HEK293 (cell line): ENCODE measurements around the gene TMEM51.

Experiments used
- ZNF138 ChIP-seq: fragments of 450-650 bp; formaldehyde crosslinking; IDR thresholded peaks from 2 replicates; pipeline ENCODE4 v1.5.1; 2016; ENCODE audit warnings: missing biosample characterization, missing genetic modification characterization, borderline replicate concordance
- ZNF529 ChIP-seq: fragments of 450-650 bp; formaldehyde crosslinking; IDR thresholded peaks from 2 replicates; pipeline ENCODE4 v1.5.1; 2017; ENCODE audit warnings: missing genetic modification characterization, missing biosample characterization; ENCODE audit not compliant: insufficient replicate concordance
- ZNF549 ChIP-seq: fragments of 450-650 bp; IDR thresholded peaks from 2 replicates; pipeline ENCODE4 v1.5.1; 2018; ENCODE audit warnings: missing biosample characterization, missing genetic modification characterization, mild to moderate bottlenecking, inconsistent platforms, moderate library complexity
- ZNF561 ChIP-seq: fragments of 450-650 bp; IDR thresholded peaks from 2 replicates; pipeline ENCODE4 v1.5.1; 2018; ENCODE audit warnings: missing biosample characterization, missing genetic modification characterization, borderline replicate concordance
- ZNF707 ChIP-seq: fragments of 450-650 bp; formaldehyde crosslinking; IDR thresholded peaks from 2 replicates; pipeline ENCODE4 v1.5.1; 2016; ENCODE audit warnings: missing biosample characterization, missing genetic modification characterization
- TF ChIP-seq, protein P1 (sequence below): sonication (generic); formaldehyde crosslinking; IDR thresholded peaks from 2 replicates; pipeline ENCODE4 v1.8.1; 2022; ENCODE audit warnings: mild to moderate bottlenecking, moderate library complexity, missing genetic modification reagents
- TF ChIP-seq, protein P2 (sequence below): fragments of 450-650 bp; formaldehyde crosslinking; IDR thresholded peaks from 2 replicates; pipeline ENCODE4 v1.5.1; 2016; ENCODE audit warnings: missing biosample characterization, missing genetic modification characterization
- TF ChIP-seq, protein P3 (sequence below): fragments of 450-650 bp; formaldehyde crosslinking; IDR thresholded peaks from 2 replicates; pipeline ENCODE4 v1.5.1; 2016; ENCODE audit warnings: missing biosample characterization, missing genetic modification characterization
- TF ChIP-seq, protein P4 (sequence below): fragments of 450-650 bp; formaldehyde crosslinking; IDR thresholded peaks from 2 replicates; pipeline ENCODE4 v1.5.1; 2016; ENCODE audit warnings: missing biosample characterization, missing genetic modification characterization, borderline replicate concordance
- TF ChIP-seq, protein P5 (sequence below): fragments of 450-650 bp; formaldehyde crosslinking; IDR thresholded peaks from 2 replicates; pipeline ENCODE4 v1.5.1; 2016; ENCODE audit warnings: missing biosample characterization, missing genetic modification characterization, low read depth
- TF ChIP-seq, protein P6 (sequence below): fragments of 450-650 bp; formaldehyde crosslinking; IDR thresholded peaks from 2 replicates; pipeline ENCODE4 v1.5.1; 2016; ENCODE audit warnings: missing biosample characterization, missing genetic modification characterization
- TF ChIP-seq, protein P7 (sequence below): fragments of 450-650 bp; formaldehyde crosslinking; IDR thresholded peaks from 2 replicates; pipeline ENCODE4 v1.5.1; 2016; ENCODE audit warnings: missing biosample characterization, missing genetic modification characterization

DNA sequence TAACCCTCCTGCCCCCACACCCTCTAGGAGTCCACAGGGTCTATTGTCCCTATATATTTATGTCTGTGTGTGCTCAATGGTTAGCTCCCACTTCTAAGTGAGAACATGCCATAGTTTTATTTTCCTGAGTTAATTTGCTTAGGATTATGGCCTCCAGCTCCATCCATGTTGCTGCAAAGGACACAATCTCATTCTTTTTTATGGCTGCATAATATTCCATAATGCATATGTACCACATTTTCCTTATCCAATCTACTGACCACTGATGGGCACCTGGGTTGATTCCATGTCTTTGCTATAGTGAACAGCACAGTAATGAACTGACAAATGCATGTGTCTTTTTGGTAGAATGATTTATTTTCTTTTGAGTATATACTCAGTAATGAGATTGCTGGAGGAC lies 80.1 kb downstream of the TMEM51 start:
- TF ChIP-seq, protein P1, sequence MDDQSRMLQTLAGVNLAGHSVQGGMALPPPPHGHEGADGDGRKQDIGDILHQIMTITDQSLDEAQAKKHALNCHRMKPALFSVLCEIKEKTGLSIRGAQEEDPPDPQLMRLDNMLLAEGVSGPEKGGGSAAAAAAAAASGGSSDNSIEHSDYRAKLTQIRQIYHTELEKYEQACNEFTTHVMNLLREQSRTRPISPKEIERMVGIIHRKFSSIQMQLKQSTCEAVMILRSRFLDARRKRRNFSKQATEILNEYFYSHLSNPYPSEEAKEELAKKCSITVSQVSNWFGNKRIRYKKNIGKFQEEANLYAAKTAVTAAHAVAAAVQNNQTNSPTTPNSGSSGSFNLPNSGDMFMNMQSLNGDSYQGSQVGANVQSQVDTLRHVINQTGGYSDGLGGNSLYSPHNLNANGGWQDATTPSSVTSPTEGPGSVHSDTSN, result no peak
- TF ChIP-seq, protein P2, sequence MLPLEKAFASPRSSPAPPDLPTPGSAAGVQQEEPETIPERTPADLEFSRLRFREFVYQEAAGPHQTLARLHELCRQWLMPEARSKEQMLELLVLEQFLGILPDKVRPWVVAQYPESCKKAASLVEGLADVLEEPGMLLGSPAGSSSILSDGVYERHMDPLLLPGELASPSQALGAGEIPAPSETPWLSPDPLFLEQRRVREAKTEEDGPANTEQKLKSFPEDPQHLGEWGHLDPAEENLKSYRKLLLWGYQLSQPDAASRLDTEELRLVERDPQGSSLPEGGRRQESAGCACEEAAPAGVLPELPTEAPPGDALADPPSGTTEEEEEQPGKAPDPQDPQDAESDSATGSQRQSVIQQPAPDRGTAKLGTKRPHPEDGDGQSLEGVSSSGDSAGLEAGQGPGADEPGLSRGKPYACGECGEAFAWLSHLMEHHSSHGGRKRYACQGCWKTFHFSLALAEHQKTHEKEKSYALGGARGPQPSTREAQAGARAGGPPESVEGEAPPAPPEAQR, result no peak
- TF ChIP-seq, protein P3, sequence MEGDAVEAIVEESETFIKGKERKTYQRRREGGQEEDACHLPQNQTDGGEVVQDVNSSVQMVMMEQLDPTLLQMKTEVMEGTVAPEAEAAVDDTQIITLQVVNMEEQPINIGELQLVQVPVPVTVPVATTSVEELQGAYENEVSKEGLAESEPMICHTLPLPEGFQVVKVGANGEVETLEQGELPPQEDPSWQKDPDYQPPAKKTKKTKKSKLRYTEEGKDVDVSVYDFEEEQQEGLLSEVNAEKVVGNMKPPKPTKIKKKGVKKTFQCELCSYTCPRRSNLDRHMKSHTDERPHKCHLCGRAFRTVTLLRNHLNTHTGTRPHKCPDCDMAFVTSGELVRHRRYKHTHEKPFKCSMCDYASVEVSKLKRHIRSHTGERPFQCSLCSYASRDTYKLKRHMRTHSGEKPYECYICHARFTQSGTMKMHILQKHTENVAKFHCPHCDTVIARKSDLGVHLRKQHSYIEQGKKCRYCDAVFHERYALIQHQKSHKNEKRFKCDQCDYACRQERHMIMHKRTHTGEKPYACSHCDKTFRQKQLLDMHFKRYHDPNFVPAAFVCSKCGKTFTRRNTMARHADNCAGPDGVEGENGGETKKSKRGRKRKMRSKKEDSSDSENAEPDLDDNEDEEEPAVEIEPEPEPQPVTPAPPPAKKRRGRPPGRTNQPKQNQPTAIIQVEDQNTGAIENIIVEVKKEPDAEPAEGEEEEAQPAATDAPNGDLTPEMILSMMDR, result no peak
- TF ChIP-seq, protein P4, sequence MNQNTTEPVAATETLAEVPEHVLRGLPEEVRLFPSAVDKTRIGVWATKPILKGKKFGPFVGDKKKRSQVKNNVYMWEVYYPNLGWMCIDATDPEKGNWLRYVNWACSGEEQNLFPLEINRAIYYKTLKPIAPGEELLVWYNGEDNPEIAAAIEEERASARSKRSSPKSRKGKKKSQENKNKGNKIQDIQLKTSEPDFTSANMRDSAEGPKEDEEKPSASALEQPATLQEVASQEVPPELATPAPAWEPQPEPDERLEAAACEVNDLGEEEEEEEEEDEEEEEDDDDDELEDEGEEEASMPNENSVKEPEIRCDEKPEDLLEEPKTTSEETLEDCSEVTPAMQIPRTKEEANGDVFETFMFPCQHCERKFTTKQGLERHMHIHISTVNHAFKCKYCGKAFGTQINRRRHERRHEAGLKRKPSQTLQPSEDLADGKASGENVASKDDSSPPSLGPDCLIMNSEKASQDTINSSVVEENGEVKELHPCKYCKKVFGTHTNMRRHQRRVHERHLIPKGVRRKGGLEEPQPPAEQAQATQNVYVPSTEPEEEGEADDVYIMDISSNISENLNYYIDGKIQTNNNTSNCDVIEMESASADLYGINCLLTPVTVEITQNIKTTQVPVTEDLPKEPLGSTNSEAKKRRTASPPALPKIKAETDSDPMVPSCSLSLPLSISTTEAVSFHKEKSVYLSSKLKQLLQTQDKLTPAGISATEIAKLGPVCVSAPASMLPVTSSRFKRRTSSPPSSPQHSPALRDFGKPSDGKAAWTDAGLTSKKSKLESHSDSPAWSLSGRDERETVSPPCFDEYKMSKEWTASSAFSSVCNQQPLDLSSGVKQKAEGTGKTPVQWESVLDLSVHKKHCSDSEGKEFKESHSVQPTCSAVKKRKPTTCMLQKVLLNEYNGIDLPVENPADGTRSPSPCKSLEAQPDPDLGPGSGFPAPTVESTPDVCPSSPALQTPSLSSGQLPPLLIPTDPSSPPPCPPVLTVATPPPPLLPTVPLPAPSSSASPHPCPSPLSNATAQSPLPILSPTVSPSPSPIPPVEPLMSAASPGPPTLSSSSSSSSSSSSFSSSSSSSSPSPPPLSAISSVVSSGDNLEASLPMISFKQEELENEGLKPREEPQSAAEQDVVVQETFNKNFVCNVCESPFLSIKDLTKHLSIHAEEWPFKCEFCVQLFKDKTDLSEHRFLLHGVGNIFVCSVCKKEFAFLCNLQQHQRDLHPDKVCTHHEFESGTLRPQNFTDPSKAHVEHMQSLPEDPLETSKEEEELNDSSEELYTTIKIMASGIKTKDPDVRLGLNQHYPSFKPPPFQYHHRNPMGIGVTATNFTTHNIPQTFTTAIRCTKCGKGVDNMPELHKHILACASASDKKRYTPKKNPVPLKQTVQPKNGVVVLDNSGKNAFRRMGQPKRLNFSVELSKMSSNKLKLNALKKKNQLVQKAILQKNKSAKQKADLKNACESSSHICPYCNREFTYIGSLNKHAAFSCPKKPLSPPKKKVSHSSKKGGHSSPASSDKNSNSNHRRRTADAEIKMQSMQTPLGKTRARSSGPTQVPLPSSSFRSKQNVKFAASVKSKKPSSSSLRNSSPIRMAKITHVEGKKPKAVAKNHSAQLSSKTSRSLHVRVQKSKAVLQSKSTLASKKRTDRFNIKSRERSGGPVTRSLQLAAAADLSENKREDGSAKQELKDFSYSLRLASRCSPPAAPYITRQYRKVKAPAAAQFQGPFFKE (tag by site-specific recombination), result no peak
- TF ChIP-seq ZNF707 (no peak), ZNF529 (tag by site-specific recombination) (no peak), ZNF561 (tag by site-specific recombination) (no peak), ZNF138 (tag by site-specific recombination) (no peak), ZNF549 (tag by site-specific recombination) (no peak)
- TF ChIP-seq, protein P5, sequence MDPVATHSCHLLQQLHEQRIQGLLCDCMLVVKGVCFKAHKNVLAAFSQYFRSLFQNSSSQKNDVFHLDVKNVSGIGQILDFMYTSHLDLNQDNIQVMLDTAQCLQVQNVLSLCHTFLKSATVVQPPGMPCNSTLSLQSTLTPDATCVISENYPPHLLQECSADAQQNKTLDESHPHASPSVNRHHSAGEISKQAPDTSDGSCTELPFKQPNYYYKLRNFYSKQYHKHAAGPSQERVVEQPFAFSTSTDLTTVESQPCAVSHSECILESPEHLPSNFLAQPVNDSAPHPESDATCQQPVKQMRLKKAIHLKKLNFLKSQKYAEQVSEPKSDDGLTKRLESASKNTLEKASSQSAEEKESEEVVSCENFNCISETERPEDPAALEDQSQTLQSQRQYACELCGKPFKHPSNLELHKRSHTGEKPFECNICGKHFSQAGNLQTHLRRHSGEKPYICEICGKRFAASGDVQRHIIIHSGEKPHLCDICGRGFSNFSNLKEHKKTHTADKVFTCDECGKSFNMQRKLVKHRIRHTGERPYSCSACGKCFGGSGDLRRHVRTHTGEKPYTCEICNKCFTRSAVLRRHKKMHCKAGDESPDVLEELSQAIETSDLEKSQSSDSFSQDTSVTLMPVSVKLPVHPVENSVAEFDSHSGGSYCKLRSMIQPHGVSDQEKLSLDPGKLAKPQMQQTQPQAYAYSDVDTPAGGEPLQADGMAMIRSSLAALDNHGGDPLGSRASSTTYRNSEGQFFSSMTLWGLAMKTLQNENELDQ, result no peak
- TF ChIP-seq, protein P6, sequence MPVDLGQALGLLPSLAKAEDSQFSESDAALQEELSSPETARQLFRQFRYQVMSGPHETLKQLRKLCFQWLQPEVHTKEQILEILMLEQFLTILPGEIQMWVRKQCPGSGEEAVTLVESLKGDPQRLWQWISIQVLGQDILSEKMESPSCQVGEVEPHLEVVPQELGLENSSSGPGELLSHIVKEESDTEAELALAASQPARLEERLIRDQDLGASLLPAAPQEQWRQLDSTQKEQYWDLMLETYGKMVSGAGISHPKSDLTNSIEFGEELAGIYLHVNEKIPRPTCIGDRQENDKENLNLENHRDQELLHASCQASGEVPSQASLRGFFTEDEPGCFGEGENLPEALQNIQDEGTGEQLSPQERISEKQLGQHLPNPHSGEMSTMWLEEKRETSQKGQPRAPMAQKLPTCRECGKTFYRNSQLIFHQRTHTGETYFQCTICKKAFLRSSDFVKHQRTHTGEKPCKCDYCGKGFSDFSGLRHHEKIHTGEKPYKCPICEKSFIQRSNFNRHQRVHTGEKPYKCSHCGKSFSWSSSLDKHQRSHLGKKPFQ, result no peak
- TF ChIP-seq, protein P7, sequence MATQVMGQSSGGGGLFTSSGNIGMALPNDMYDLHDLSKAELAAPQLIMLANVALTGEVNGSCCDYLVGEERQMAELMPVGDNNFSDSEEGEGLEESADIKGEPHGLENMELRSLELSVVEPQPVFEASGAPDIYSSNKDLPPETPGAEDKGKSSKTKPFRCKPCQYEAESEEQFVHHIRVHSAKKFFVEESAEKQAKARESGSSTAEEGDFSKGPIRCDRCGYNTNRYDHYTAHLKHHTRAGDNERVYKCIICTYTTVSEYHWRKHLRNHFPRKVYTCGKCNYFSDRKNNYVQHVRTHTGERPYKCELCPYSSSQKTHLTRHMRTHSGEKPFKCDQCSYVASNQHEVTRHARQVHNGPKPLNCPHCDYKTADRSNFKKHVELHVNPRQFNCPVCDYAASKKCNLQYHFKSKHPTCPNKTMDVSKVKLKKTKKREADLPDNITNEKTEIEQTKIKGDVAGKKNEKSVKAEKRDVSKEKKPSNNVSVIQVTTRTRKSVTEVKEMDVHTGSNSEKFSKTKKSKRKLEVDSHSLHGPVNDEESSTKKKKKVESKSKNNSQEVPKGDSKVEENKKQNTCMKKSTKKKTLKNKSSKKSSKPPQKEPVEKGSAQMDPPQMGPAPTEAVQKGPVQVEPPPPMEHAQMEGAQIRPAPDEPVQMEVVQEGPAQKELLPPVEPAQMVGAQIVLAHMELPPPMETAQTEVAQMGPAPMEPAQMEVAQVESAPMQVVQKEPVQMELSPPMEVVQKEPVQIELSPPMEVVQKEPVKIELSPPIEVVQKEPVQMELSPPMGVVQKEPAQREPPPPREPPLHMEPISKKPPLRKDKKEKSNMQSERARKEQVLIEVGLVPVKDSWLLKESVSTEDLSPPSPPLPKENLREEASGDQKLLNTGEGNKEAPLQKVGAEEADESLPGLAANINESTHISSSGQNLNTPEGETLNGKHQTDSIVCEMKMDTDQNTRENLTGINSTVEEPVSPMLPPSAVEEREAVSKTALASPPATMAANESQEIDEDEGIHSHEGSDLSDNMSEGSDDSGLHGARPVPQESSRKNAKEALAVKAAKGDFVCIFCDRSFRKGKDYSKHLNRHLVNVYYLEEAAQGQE, result no peak
